ENCODE data around the gene GRB14. TPM values are rescaled to one million over a fixed set of nuclear protein-coding genes. Genes with fewer than 3 reads are reported as not detected.

GRB14 gene
- total and polyA plus RNA-seq, 2 of the 13 experiments (the other 11 are each of a cell fraction or from before 2014, with no cell fraction given), result 4.6 to 5.8 TPM

DNA sequence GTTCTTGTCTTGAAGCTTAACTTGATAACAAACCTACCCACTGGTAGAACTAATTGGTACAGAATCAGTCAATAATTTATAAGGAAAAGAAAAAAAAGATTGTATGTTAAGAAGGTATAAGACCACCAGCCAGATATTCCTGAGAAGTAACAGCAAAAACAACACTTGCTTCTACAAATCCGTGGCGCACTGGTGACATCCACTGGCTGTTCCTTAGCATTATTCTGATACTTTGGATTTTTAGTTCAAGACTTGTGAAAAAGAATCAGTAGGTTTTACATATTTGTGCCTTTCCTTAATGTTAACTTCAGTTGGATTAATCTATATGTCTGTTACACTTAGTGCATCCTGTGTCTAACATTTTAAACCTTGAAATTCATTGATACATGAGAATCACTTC is 141.8 kb downstream of the GRB14 start (continued):
- TF ChIP-seq, protein P1, sequence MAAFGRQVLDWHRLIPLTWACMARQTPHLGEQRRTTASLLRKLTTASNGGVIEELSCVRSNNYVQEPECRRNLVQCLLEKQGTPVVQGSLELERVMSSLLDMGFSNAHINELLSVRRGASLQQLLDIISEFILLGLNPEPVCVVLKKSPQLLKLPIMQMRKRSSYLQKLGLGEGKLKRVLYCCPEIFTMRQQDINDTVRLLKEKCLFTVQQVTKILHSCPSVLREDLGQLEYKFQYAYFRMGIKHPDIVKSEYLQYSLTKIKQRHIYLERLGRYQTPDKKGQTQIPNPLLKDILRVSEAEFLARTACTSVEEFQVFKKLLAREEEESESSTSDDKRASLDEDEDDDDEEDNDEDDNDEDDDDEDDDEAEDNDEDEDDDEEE (CRISPR knock-in tag; IDR thresholded peaks at IDR 0.05), result no peak
- TF ChIP-seq ARID2 (CRISPR knock-in tag; IDR thresholded peaks at IDR 0.05; ENCODE audit: borderline replicate concordance) (no peak), ETV6 (CRISPR knock-in tag; conservative IDR thresholded peaks at IDR 0.05) (no peak), RFX1 (IDR thresholded peaks at IDR 0.05) (no peak), ZNF343 (CRISPR knock-in tag; IDR thresholded peaks at IDR 0.05) (no peak), NCOA5 (CRISPR knock-in tag; IDR thresholded peaks at IDR 0.05) (no peak)
- TF ChIP-seq, protein P2, sequence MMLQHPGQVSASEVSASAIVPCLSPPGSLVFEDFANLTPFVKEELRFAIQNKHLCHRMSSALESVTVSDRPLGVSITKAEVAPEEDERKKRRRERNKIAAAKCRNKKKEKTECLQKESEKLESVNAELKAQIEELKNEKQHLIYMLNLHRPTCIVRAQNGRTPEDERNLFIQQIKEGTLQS (CRISPR knock-in tag; IDR thresholded peaks at IDR 0.05), result no peak

DNA sequence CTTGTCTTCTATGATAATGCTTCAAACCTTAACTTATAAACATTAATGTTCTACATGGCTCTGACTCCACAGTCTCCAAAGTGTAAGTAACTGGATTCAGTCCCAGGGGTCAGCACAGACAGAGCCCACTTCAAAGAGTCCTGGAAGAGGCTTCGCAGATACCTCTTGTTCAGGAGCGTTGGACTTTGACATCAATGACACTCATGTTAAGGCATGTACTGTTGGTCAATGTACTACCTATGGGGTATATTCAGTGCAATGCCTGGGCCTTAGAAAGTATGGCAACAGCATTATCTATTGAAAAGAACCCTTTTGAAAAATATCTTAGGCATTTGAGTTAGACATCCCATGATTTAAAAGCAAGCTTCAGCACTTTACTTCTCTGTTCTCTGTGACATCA is 143.1 kb downstream of the GRB14 start:
- Histone ChIP-seq H3K4me2 (ENCODE audit: low read depth, low read length) (no peak overlapping the region; the same call in 1 of the 2 replicates), H3K36me3 (replicated peaks in 1 of 2; ENCODE audit: control insufficient read depth in 1 of 2, insufficient read depth in 2 of 2, low read length in 2 of 2) (no peaks in the 10 kb centered on the region), H3K9ac (ENCODE audit: insufficient read depth, low read depth, low read length) (no peak overlapping the region), H2AFZ (ENCODE audit: low read length) (no peak overlapping the region), H3K27me3 (ENCODE audit: control insufficient read depth in 1 of 2, insufficient read depth in 2 of 2, low read length in 2 of 2) (peaks cover 0 to 6% of the 10 kb centered on the region in 2 experiments; a peak in 1 of 5 replicates), H3K9me3 (ENCODE audit: low read length) (no peaks in the 10 kb centered on the region), H4K20me1 (ENCODE audit: insufficient read depth, low read length) (no peaks in the 10 kb centered on the region), H3K27ac (ENCODE audit: extremely low read length, insufficient read depth, low read length) (no peak overlapping the region), H3K4me3 (replicated peaks in 1 of 3; ENCODE audit: insufficient read depth in 1 of 3, low read depth in 2 of 3, low read length in 3 of 3) (no peak overlapping the region), H3K79me2 (ENCODE audit: insufficient read depth, low read length) (no peaks in the 10 kb centered on the region), H3K4me1 (ENCODE audit: insufficient read depth, low read length) (peaks cover 15% of the 10 kb centered on the region)
- in situ Hi-C loops (cut with HindIII; ENCODE audit: extremely low pct_ligation_motif_present, low pct_unique_long_range_greater_than_20kb) (loop anchor here (25.0 kb wide), 1 partner anchor 1141 kb away; no protein-coding TSS in a partner anchor), intact Hi-C loops (cut with micrococcal nuclease; ENCODE audit: unreplicated experiment) (loop anchor here (2.0 kb wide), 1 partner anchor 1295 kb away; no protein-coding TSS in a partner anchor)
- no peak for FAIRE-seq
- ChIA-PET CTCF (ENCODE audit: low intra/inter-chr PET ratio, low total read pairs) (interaction anchor here (1.1 kb wide), 1 partner anchor 1296 kb away, joined by 3 read pairs; no protein-coding TSS in a partner anchor), POLR2A (no interaction called here)
- BruUV-seq (replicated peaks), result no TSS peak
- peak; percentile 84 for DNase-seq (ENCODE audit: low spot score)
- ATAC-seq, result peak; percentile 99
- 3% methylated on average over 2 of the region's 2 CpGs for WGBS (ENCODE audit: low lambda C conversion rate)
- TF ChIP-seq, protein P3, sequence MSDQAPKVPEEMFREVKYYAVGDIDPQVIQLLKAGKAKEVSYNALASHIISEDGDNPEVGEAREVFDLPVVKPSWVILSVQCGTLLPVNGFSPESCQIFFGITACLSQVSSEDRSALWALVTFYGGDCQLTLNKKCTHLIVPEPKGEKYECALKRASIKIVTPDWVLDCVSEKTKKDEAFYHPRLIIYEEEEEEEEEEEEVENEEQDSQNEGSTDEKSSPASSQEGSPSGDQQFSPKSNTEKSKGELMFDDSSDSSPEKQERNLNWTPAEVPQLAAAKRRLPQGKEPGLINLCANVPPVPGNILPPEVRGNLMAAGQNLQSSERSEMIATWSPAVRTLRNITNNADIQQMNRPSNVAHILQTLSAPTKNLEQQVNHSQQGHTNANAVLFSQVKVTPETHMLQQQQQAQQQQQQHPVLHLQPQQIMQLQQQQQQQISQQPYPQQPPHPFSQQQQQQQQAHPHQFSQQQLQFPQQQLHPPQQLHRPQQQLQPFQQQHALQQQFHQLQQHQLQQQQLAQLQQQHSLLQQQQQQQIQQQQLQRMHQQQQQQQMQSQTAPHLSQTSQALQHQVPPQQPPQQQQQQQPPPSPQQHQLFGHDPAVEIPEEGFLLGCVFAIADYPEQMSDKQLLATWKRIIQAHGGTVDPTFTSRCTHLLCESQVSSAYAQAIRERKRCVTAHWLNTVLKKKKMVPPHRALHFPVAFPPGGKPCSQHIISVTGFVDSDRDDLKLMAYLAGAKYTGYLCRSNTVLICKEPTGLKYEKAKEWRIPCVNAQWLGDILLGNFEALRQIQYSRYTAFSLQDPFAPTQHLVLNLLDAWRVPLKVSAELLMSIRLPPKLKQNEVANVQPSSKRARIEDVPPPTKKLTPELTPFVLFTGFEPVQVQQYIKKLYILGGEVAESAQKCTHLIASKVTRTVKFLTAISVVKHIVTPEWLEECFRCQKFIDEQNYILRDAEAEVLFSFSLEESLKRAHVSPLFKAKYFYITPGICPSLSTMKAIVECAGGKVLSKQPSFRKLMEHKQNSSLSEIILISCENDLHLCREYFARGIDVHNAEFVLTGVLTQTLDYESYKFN (CRISPR knock-in tag; conservative IDR thresholded peaks at IDR 0.05), result 0 out of 2 replicates have a peak, but pooled peaks have one; percentile 22
- peak; percentile 64 for TF ChIP-seq HNF4G (IDR thresholded peaks at IDR 0.05; ENCODE audit: borderline replicate concordance, low read depth, low read length)
- no peak for TF ChIP-seq HNF4G (CRISPR knock-in tag; IDR thresholded peaks at IDR 0.05; ENCODE audit: borderline replicate concordance, low read depth)
- TF ChIP-seq ZNF644 (CRISPR knock-in tag; IDR thresholded peaks at IDR 0.05; ENCODE audit: low read depth), result peak; percentile 28; the same call in 1 of the 2 replicates
- TF ChIP-seq, protein P4, sequence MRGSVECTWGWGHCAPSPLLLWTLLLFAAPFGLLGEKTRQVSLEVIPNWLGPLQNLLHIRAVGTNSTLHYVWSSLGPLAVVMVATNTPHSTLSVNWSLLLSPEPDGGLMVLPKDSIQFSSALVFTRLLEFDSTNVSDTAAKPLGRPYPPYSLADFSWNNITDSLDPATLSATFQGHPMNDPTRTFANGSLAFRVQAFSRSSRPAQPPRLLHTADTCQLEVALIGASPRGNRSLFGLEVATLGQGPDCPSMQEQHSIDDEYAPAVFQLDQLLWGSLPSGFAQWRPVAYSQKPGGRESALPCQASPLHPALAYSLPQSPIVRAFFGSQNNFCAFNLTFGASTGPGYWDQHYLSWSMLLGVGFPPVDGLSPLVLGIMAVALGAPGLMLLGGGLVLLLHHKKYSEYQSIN (CRISPR knock-in tag; IDR thresholded peaks at IDR 0.05; ENCODE audit: borderline replicate concordance), result no peak
- TF ChIP-seq HMG20B (CRISPR knock-in tag; conservative IDR thresholded peaks at IDR 0.05), result no peak
- peak; percentile 10; the same call in 1 of the 2 replicates for TF ChIP-seq SMC3 (IDR thresholded peaks at IDR 0.05; ENCODE audit: low read length)
- peak; percentile 42; the same call in 1 of the 2 replicates for TF ChIP-seq CEBPB (IDR thresholded peaks at IDR 0.05; ENCODE audit: borderline replicate concordance, low read depth, low read length)
- peak; percentile 53 for TF ChIP-seq HNF4A (CRISPR knock-in tag; IDR thresholded peaks at IDR 0.05)
- TF ChIP-seq HOXA9 (CRISPR knock-in tag; IDR thresholded peaks at IDR 0.05; ENCODE audit: borderline replicate concordance), result no peak
- peak in 1 of 2 experiments; percentile 33; a peak in 1 of 4 replicates for TF ChIP-seq NR2F1 (CRISPR knock-in tag; IDR thresholded peaks at IDR 0.05)
- TF ChIP-seq NR2F6 (IDR thresholded peaks at IDR 0.05), result peak; percentile 28; the same call in 1 of the 2 replicates
- no peak for TF ChIP-seq NR2F6 (CRISPR knock-in tag; IDR thresholded peaks at IDR 0.05)
